Middle frontal gyrus (tissue), 1 donor: ENCODE measurements around the gene CPOX.
"Not testable (repeated sequence)": the region's sequence is repeated elsewhere in the genome, so short reads cannot be mapped to it uniquely, and the experiment has no call there.

Experiments used
- DNase-seq: peaks from one replicate; pipeline ENCODE4 v3.0.0-alpha.2; 2015; ENCODE audit warnings: low spot score; ENCODE audit errors: extremely low spot score

Gene CPOX

GRCh38 chr3:98564282-98565005, 29.0 kb downstream of the CPOX start:
- DNase-seq = no peak

GRCh38 chr3:98563661-98564281, 29.6 kb downstream of the CPOX start:
- no peak for DNase-seq

GRCh38 chr3:98561727-98562521, 31.5 kb downstream of the CPOX start:
- no peak for DNase-seq

GRCh38 chr3:98560911-98561310, 32.5 kb downstream of the CPOX start:
- DNase-seq = no peak

- DNase-seq = not testable (repeated sequence)
Observed at GRCh38 chr3:98559769-98560168, 33.6 kb downstream of the CPOX start.

GRCh38 chr3:98558100-98558827, 35.1 kb downstream of the CPOX start:
- no peak for DNase-seq

GRCh38 chr3:98557324-98558010, 35.9 kb downstream of the CPOX start:
- no peak for DNase-seq

- DNase-seq = no peak
Observed at GRCh38 chr3:98556164-98557130, 37.0 kb downstream of the CPOX start.

- DNase-seq = no peak
Observed at GRCh38 chr3:98555025-98555379, 38.4 kb downstream of the CPOX start.

GRCh38 chr3:98554580-98554979, 38.8 kb downstream of the CPOX start:
- no peak for DNase-seq

- DNase-seq = no peak
Observed at GRCh38 chr3:98553753-98554152, 39.7 kb downstream of the CPOX start.

GRCh38 chr3:98553021-98553563, 40.3 kb downstream of the CPOX start:
- DNase-seq = no peak

GRCh38 chr3:98552232-98553020, 41.0 kb downstream of the CPOX start:
- DNase-seq = no peak

- no peak for DNase-seq
Observed at GRCh38 chr3:98551754-98552153, 41.7 kb downstream of the CPOX start.

GRCh38 chr3:98551236-98551635, 42.2 kb downstream of the CPOX start:
- no peak for DNase-seq

GRCh38 chr3:98550833-98551232, 42.6 kb downstream of the CPOX start:
- no peak for DNase-seq

GRCh38 chr3:98548544-98548943, 44.9 kb downstream of the CPOX start:
- DNase-seq = no peak

- DNase-seq = no peak
Observed at GRCh38 chr3:98545940-98546339, 47.5 kb downstream of the CPOX start.

GRCh38 chr3:98542623-98543022, 50.8 kb downstream of the CPOX start:
- DNase-seq = no peak
